BE2C (cell line): ENCODE measurements around the gene POLR1B.
"Not testable (repeated sequence)": the region's sequence is repeated elsewhere in the genome, so short reads cannot be mapped to it uniquely, and the experiment has no call there.

Experiments
- DNase-seq: peaks from one replicate; pipeline ENCODE4 v3.0.0-alpha.2; 2020
- H3K27me3 ChIP-seq: fragments of 250-450 bp; sonication (Bioruptor Pico); 2 replicates; pipeline ENCODE4 v1.5.1; 2020; ENCODE audit warnings: mild to moderate bottlenecking
- H3K36me3 ChIP-seq: fragments of 250-450 bp; sonication (Bioruptor Pico); 2 replicates; pipeline ENCODE4 v1.5.1; 2020; ENCODE audit warnings: mild to moderate bottlenecking
- H3K4me1 ChIP-seq: fragments of 250-450 bp; sonication (Bioruptor Pico); 2 replicates; pipeline ENCODE4 v1.5.1; 2020
- H3K4me3 ChIP-seq: 2 replicates; pipeline ENCODE4 v1.5.1; 2011; ENCODE audit warnings: low read depth, low read length
- H3K9me3 ChIP-seq: fragments of 250-450 bp; sonication (Bioruptor Pico); 2 replicates; pipeline ENCODE4 v1.5.1; 2020
- TF ChIP-seq, protein P1 (sequence below): IDR thresholded peaks from 2 replicates; pipeline ENCODE4 v1.5.1; 2012; ENCODE audit warnings: mild to moderate bottlenecking, low read depth, low read length

POLR1B gene

DNA sequence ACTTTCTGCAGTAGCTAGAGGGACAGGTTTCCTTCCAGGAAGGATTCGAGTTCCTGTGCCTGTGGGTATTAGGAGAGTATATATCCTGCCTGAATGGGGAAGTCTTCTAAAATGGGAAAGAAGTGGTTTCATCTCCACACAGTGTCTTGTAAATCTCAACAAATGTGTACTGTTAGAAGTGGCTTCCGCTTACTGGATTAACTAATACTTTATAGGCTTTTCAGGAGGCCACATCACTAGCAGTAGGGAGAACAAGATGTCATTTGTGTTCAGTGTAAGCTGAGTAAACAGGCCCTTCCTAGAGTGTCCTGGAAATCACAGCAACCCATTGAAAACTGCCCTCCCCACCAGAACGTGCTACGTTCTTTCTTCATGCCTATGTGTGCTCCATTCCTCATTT lies 12.5 kb upstream of the POLR1B start:
- Histone ChIP-seq H3K4me1 (no peaks in the 10 kb centered on the region), H3K9me3 (no peaks in the 10 kb centered on the region), H3K4me3 (no peak overlapping the region), H3K36me3 (peaks cover 15% of the 10 kb centered on the region; the same call in 1 of the 2 replicates), H3K27me3 (no peaks in the 10 kb centered on the region)
- TF ChIP-seq, protein P1, sequence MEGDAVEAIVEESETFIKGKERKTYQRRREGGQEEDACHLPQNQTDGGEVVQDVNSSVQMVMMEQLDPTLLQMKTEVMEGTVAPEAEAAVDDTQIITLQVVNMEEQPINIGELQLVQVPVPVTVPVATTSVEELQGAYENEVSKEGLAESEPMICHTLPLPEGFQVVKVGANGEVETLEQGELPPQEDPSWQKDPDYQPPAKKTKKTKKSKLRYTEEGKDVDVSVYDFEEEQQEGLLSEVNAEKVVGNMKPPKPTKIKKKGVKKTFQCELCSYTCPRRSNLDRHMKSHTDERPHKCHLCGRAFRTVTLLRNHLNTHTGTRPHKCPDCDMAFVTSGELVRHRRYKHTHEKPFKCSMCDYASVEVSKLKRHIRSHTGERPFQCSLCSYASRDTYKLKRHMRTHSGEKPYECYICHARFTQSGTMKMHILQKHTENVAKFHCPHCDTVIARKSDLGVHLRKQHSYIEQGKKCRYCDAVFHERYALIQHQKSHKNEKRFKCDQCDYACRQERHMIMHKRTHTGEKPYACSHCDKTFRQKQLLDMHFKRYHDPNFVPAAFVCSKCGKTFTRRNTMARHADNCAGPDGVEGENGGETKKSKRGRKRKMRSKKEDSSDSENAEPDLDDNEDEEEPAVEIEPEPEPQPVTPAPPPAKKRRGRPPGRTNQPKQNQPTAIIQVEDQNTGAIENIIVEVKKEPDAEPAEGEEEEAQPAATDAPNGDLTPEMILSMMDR, result no peak
- DNase-seq, result no peak

DNA sequence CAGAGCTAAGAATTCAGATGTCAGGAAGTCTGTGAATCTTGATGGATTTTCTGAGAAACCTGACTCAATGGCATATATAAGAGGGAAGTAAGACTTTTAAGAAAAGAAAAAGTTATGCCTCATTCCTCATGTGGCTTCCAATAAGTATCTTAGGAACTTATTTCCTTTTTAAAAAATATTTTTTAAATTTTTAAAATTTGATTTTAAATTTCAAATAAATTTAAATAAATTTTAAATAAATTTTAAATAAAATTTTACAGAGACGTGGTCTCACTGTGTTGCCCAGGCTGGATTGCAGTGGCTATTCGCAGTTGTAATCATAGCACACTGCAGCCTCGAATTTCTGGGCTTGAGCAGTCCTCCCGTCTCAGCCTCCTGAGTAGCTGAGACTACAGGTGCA lies 11.5 kb upstream of the POLR1B start:
- Histone ChIP-seq H3K4me3 (no peak overlapping the region), H3K9me3 (no peaks in the 10 kb centered on the region), H3K36me3 (peaks cover 15% of the 10 kb centered on the region; the same call in 1 of the 2 replicates), H3K4me1 (no peaks in the 10 kb centered on the region), H3K27me3 (no peaks in the 10 kb centered on the region)
- DNase-seq, result no peak
- TF ChIP-seq, protein P1, result no peak

DNA sequence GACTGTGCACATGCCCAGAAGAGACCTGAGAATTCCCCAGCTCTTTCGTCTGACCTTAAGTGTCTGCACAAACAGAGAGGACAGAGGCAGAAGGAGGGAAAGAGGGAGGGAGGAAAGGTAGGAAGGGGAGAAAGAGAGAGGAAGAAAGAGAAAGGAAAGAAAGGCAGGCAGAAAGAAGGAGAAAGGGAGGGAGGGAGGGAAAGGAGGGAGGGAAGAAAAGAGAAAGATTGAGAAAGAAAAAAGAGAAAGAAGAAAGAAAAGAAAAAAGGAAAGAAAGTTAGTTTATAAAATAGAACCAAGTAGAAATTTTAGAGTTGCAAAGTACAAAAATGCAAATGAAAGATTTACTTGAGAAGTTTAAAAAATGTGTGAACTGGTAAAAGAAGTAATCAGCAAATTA lies 7.4 kb upstream of the POLR1B start:
- Histone ChIP-seq H3K4me3 (no peak overlapping the region), H3K4me1 (no peaks in the 10 kb centered on the region), H3K9me3 (no peaks in the 10 kb centered on the region), H3K27me3 (no peaks in the 10 kb centered on the region), H3K36me3 (peaks cover 8% of the 10 kb centered on the region; the same call in 1 of the 2 replicates)
- TF ChIP-seq, protein P1, result no peak
- DNase-seq, result no peak

GRCh38 chr2:112536665-112537064 lies 5.6 kb upstream of the POLR1B start:
- H3K36me3 ChIP-seq, H3K4me3 ChIP-seq, H3K4me1 ChIP-seq, H3K9me3 ChIP-seq, H3K27me3 ChIP-seq, DNase-seq: not testable (repeated sequence)

DNA sequence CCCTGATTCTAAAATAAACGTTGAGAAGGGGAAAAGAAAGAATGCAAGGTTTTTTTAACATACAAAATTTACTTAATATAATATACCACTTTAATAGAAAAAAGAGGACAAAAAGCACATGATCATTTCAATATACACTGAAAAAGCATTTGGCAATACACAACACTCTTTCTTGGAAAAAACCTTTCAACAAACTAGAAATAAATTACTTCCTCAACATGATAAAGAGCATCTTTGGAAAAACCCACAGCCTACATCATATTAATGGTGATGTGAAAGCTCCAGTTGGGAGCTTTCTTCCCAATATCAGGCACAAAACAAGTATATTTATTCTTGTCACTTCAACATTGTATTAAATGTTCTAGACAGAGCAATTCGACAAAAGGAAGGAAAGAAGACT lies 3.0 kb upstream of the POLR1B start:
- TF ChIP-seq, protein P1, result no peak
- Histone ChIP-seq H3K36me3 (peaks cover 5% of the 10 kb centered on the region; the same call in 1 of the 2 replicates), H3K9me3 (no peaks in the 10 kb centered on the region), H3K27me3 (no peaks in the 10 kb centered on the region), H3K4me1 (no peaks in the 10 kb centered on the region), H3K4me3 (no peak overlapping the region)
- no peak for DNase-seq

GRCh38 chr2:112540906-112541305 lies 1.4 kb upstream of the POLR1B start:
- Histone ChIP-seq H3K27me3 (no peaks in the 10 kb centered on the region), H3K4me3 (no peak overlapping the region), H3K4me1 (no peaks in the 10 kb centered on the region), H3K9me3 (no peaks in the 10 kb centered on the region), H3K36me3 (peaks cover 5% of the 10 kb centered on the region; the same call in 1 of the 2 replicates)
- TF ChIP-seq, protein P1, result no peak
- no peak for DNase-seq
